HPDE6-E6E7 (cell line): ENCODE measurements around the gene EIF3B.
"Not testable (repeated sequence)": the region's sequence is repeated elsewhere in the genome, so short reads cannot be mapped to it uniquely, and the experiment has no call there.

ENCODE experiments used
- DNase-seq: peaks from one replicate; pipeline ENCODE4 v3.0.0; 2011; ENCODE audit warnings: missing footprints; ENCODE audit errors: extremely low spot score

Gene EIF3B

GRCh38 chr7:2399848-2400587 lies 45.4 kb downstream of the EIF3B start:
- DNase-seq: peak; percentile 79

- no peak for DNase-seq
These were observed 48.0 kb downstream of the EIF3B start for GRCh38 chr7:2402687-2403013.

- DNase-seq: peak; percentile 93
These were observed 48.5 kb downstream of the EIF3B start, which contains the start of gene CHST12 for GRCh38 chr7:2403014-2403717. CHST12 (plus strand) TSS chr7:2403611; CDS start chr7:2432640, 29,029 bp downstream.

- peak; percentile 45 for DNase-seq
These were observed 49.4 kb downstream of the EIF3B start for GRCh38 chr7:2403718-2404648.

- DNase-seq: no peak
These were observed 50.1 kb downstream of the EIF3B start for GRCh38 chr7:2404714-2405119.

GRCh38 chr7:2405201-2405600 lies 50.6 kb downstream of the EIF3B start:
- DNase-seq: no peak

- no peak for DNase-seq
These were observed 51.1 kb downstream of the EIF3B start for GRCh38 chr7:2405601-2406345.

- DNase-seq: no peak
These were observed 55.3 kb downstream of the EIF3B start for GRCh38 chr7:2409745-2410414.

GRCh38 chr7:2411049-2411448 lies 56.4 kb downstream of the EIF3B start:
- DNase-seq: no peak

GRCh38 chr7:2411815-2412586 lies 57.4 kb downstream of the EIF3B start:
- DNase-seq: no peak

GRCh38 chr7:2412587-2413201 lies 58.1 kb downstream of the EIF3B start:
- DNase-seq: no peak

- DNase-seq: no peak
These were observed 61.4 kb downstream of the EIF3B start for GRCh38 chr7:2416063-2416462.

- no peak for DNase-seq
These were observed 62.0 kb downstream of the EIF3B start for GRCh38 chr7:2416650-2417049.

- not testable (repeated sequence) for DNase-seq
These were observed 62.6 kb downstream of the EIF3B start for GRCh38 chr7:2417178-2417577.

GRCh38 chr7:2417981-2418481 lies 63.4 kb downstream of the EIF3B start:
- no peak for DNase-seq

- no peak for DNase-seq
These were observed 65.7 kb downstream of the EIF3B start for GRCh38 chr7:2420216-2420933.

GRCh38 chr7:2421943-2422310 lies 67.3 kb downstream of the EIF3B start:
- DNase-seq: no peak

GRCh38 chr7:2425749-2426148 lies 71.1 kb downstream of the EIF3B start:
- DNase-seq: no peak
